Right renal cortex interstitium (tissue), 3 donors: ENCODE measurements around the gene PSTPIP1. TPM values are rescaled to one million over a fixed set of nuclear protein-coding genes. Genes with fewer than 3 reads are reported as not detected.

Experiments
- DNase-seq, 3 donors: peaks; one replicate each; pipeline ENCODE4 v3.0.0-alpha.2; 2013; ENCODE audit warnings: low read depth in 3 of 3, low spot score in 2 of 3
- polyA plus RNA-seq, 3 donors: library from polyadenylated mRNA; unstranded; fragments of 120-200 nt; gene quantifications; one replicate each; pipeline ENCODE4 v1.2.1, GENCODE V29; 2013; ENCODE audit not compliant: insufficient read length in 3 of 3

The PSTPIP1 gene
- polyA plus RNA-seq, 3 donors, result 0.60 to 0.98 (median 0.79) TPM

GRCh38 chr15:76978522-76979330 lies 16.2 kb upstream of the PSTPIP1 start:
- no peak for DNase-seq

GRCh38 chr15:76979331-76979925 lies 15.5 kb upstream of the PSTPIP1 start:
- DNase-seq, result no peak

GRCh38 chr15:76979996-76980520 lies 14.9 kb upstream of the PSTPIP1 start:
- DNase-seq, result no peak

GRCh38 chr15:76982356-76982755 lies 12.6 kb upstream of the PSTPIP1 start:
- no peak for DNase-seq

GRCh38 chr15:76982756-76983155 lies 12.2 kb upstream of the PSTPIP1 start:
- no peak for DNase-seq

- DNase-seq, result no peak
These were observed 11.1 kb upstream of the PSTPIP1 start for GRCh38 chr15:76983590-76984375.

GRCh38 chr15:76986743-76987142 lies 8.2 kb upstream of the PSTPIP1 start:
- DNase-seq, result no peak

- no peak for DNase-seq
These were observed 7.7 kb upstream of the PSTPIP1 start for GRCh38 chr15:76987276-76987675.

GRCh38 chr15:76987896-76988860 lies 6.7 kb upstream of the PSTPIP1 start:
- no peak for DNase-seq

- no peak for DNase-seq
These were observed 5.8 kb upstream of the PSTPIP1 start for GRCh38 chr15:76988867-76989780.

GRCh38 chr15:76991048-76991447 lies 3.9 kb upstream of the PSTPIP1 start:
- no peak for DNase-seq

GRCh38 chr15:76991741-76992645 lies 2.9 kb upstream of the PSTPIP1 start:
- DNase-seq, result no peak

- DNase-seq, result no peak
These were observed 1.7 kb upstream of the PSTPIP1 start for GRCh38 chr15:76993114-76993725.

- no peak for DNase-seq
These were observed 925 bp upstream of the PSTPIP1 start for GRCh38 chr15:76994001-76994400.

GRCh38 chr15:76994496-76994895 lies 430 bp upstream of the PSTPIP1 start:
- DNase-seq, result no peak

GRCh38 chr15:76996076-76996525 lies 1.2 kb downstream of the PSTPIP1 start:
- no peak for DNase-seq
